Endodermal cell (in vitro differentiated cells): ENCODE data around the gene CIB4. TPM values are rescaled to one million over a fixed set of nuclear protein-coding genes. Genes with fewer than 3 reads are reported as not detected.

Experiments used
- DNase-seq: peaks from one replicate; pipeline ENCODE4 v3.0.0-alpha.2; 2017
- H3K27ac ChIP-seq: 2 replicates; pipeline ENCODE4 v1.5.1; 2013; ENCODE audit warnings: mild to moderate bottlenecking, low read depth, low read length, moderate library complexity
- H3K27me3 ChIP-seq: 2 replicates; pipeline ENCODE4 v1.6.1; 2013; ENCODE audit warnings: mild to moderate bottlenecking, low read length, moderate library complexity; ENCODE audit not compliant: insufficient read depth, control insufficient read depth, poor library complexity, severe bottlenecking
- H3K36me3 ChIP-seq: 2 replicates; pipeline ENCODE4 v1.7.0; 2013; ENCODE audit warnings: mild to moderate bottlenecking, low read length, moderate library complexity; ENCODE audit not compliant: control insufficient read depth, insufficient read depth
- H3K4me1 ChIP-seq: one replicate; pipeline ENCODE4 v1.7.0; 2013; ENCODE audit warnings: low read length; ENCODE audit not compliant: control insufficient read depth, insufficient read depth
- H3K4me3 ChIP-seq: 2 replicates; pipeline ENCODE4 v1.5.1; 2013; ENCODE audit warnings: mild to moderate bottlenecking, low read length, moderate library complexity
- H3K9ac ChIP-seq: 2 replicates; pipeline ENCODE4 v1.6.1; 2013; ENCODE audit warnings: mild to moderate bottlenecking, low read length, moderate library complexity; ENCODE audit not compliant: poor library complexity, severe bottlenecking; ENCODE audit errors: extremely low read depth
- H3K9me3 ChIP-seq: 2 replicates; pipeline ENCODE4 v1.6.1; 2013; ENCODE audit warnings: mild to moderate bottlenecking, low read length, moderate library complexity; ENCODE audit not compliant: control insufficient read depth
- H3K27ac Mint-ChIP-seq: 2 replicates; pipeline ENCODE4 v1.8.0; 2020; ENCODE audit warnings: mixed read lengths
- H3K27me3 Mint-ChIP-seq: 2 replicates; pipeline ENCODE4 v1.8.0; 2021; ENCODE audit warnings: mild to moderate bottlenecking, mixed read lengths; ENCODE audit not compliant: insufficient read depth
- H3K36me3 Mint-ChIP-seq: 2 replicates; pipeline ENCODE4 v1.8.0; 2020; ENCODE audit warnings: low read depth, mixed read lengths
- H3K4me1 Mint-ChIP-seq: 2 replicates; pipeline ENCODE4 v1.8.0; 2020; ENCODE audit warnings: mixed read lengths
- H3K4me3 Mint-ChIP-seq: 2 replicates; pipeline ENCODE4 v1.8.0; 2020; ENCODE audit warnings: mild to moderate bottlenecking, moderate library complexity, mixed read lengths
- H3K9me3 Mint-ChIP-seq: 2 replicates; pipeline ENCODE4 v1.8.0; 2020; ENCODE audit warnings: mild to moderate bottlenecking, mixed read lengths
- WGBS, 2 experiments: methylation state at CpG; one replicate each; pipeline versions ENCODE4 v1.1.5 to v1.1.7; 2013; ENCODE audit warnings: missing lambda C conversion rate in 2 of 2, mixed read lengths in 1 of 2; ENCODE audit not compliant: insufficient coverage in 1 of 2, insufficient read length in 1 of 2; 5-methylcytosine and 5-hydroxymethylcytosine counted together
- total RNA-seq, 2 donors: library from RNA; stranded (reverse); fragmentation: NEBNext Ultra II Directional in 1 of 2; extraction: Animal tissue kit (Norgen Biotek cat#: 25700) in 1 of 2; gene quantifications; 2 replicates in 1 of 2; 3 replicates in 1 of 2; pipeline ENCODE4 v1.2.1, GENCODE V29; 2021
- TF ChIP-seq, protein P1 (sequence below): fragments of 200-600 bp; sonication (generic); conservative IDR thresholded peaks from 2 replicates; pipeline ENCODE4 v1.5.0; 2021; ENCODE audit warnings: antibody characterized with exemption, mild to moderate bottlenecking

The CIB4 gene
- total RNA-seq, 2 donors from 2014 or later = not detected

DNA sequence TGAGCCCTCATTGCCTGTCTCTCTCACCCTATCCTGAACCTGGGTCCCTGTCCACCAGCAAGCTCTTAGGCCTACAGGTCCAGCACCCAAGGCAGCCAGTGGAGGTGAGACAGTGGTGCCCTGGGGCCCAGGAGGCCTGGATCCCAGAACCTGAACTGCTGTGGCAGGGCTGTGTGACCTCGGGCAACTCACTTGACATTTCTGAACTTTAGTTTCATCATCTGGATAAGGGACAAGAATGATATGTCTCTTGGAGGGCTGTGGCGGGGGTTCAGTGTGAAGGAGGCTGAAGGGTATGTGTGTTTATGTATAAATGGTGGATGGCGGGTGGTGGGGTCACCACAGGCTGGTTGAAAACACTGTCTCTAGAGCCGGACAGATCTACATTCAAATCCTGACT is 10.9 kb downstream of the CIB4 start:
- H3K27me3 Mint-ChIP-seq = no peaks in the 10 kb centered on the region
- peak overlapping the region; percentile 69 for H3K27ac Mint-ChIP-seq
- Histone ChIP-seq H3K9me3 (no peaks in the 10 kb centered on the region), H3K27ac (no peak overlapping the region), H3K27me3 (no peaks in the 10 kb centered on the region), H3K9ac (no peak overlapping the region), H3K4me1 (no peaks in the 10 kb centered on the region), H3K36me3 (no peaks in the 10 kb centered on the region), H3K4me3 (no peak overlapping the region)
- no peaks in the 10 kb centered on the region for H3K9me3 Mint-ChIP-seq
- TF ChIP-seq, protein P1, sequence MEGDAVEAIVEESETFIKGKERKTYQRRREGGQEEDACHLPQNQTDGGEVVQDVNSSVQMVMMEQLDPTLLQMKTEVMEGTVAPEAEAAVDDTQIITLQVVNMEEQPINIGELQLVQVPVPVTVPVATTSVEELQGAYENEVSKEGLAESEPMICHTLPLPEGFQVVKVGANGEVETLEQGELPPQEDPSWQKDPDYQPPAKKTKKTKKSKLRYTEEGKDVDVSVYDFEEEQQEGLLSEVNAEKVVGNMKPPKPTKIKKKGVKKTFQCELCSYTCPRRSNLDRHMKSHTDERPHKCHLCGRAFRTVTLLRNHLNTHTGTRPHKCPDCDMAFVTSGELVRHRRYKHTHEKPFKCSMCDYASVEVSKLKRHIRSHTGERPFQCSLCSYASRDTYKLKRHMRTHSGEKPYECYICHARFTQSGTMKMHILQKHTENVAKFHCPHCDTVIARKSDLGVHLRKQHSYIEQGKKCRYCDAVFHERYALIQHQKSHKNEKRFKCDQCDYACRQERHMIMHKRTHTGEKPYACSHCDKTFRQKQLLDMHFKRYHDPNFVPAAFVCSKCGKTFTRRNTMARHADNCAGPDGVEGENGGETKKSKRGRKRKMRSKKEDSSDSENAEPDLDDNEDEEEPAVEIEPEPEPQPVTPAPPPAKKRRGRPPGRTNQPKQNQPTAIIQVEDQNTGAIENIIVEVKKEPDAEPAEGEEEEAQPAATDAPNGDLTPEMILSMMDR = no peak
- no peaks in the 10 kb centered on the region for H3K36me3 Mint-ChIP-seq
- DNase-seq = no peak
- no peak overlapping the region for H3K4me3 Mint-ChIP-seq
- H3K4me1 Mint-ChIP-seq = peaks cover 5% of the 10 kb centered on the region
- 97 to 100% methylated on average over 1 to 4 of the region's 4 CpGs for WGBS, 2 experiments

DNA sequence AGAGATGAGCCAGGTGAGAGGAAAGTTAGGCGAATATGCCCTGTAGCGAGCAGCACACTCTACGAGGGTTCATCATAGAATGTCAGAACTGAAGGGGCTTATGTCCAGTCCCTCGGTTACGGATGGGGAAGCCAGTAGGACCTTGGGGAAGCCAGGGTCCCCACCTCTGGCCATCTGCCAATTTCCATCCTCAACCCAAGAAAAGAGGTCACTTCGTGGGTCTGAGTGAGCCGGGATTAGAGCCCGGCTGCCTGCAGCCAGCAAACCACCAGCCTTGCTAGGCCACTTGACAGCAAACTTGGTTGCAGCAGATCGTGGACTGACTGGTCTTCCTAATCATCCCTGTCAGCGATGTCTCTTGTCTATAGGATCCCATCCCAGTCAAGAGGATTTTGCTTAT is 11.4 kb downstream of the CIB4 start:
- no peak overlapping the region for H3K4me3 Mint-ChIP-seq
- H3K9me3 ChIP-seq = no peaks in the 10 kb centered on the region
- H3K4me1 ChIP-seq = no peaks in the 10 kb centered on the region
- TF ChIP-seq, protein P1 = no peak
- no peaks in the 10 kb centered on the region for H3K9me3 Mint-ChIP-seq
- no peak overlapping the region for H3K9ac ChIP-seq
- H3K27me3 Mint-ChIP-seq = no peaks in the 10 kb centered on the region
- no peak overlapping the region for H3K27ac Mint-ChIP-seq
- H3K4me1 Mint-ChIP-seq = peaks cover 5% of the 10 kb centered on the region
- no peaks in the 10 kb centered on the region for H3K36me3 ChIP-seq
- no peaks in the 10 kb centered on the region for H3K27me3 ChIP-seq
- H3K4me3 ChIP-seq = no peak overlapping the region
- DNase-seq = no peak
- H3K27ac ChIP-seq = no peak overlapping the region
- 91 to 99% methylated on average over 10 of the region's 10 CpGs for WGBS, 2 experiments
- no peaks in the 10 kb centered on the region for H3K36me3 Mint-ChIP-seq

DNA sequence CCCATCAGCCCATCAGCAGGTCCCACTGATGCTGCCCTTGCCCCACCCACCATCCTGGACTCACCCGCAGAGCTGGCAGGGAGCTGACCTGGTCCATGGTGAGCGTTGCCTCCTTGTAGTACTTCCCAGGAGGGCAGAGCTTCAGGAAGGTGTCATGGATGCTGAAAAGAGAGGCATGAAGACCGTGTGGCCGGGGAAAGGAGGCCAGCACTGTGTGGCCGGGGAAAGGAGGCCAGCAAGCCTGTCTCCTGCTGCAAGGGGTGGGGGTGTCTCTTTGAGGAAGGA is 11.9 kb downstream of the CIB4 start:
- H3K36me3 ChIP-seq = no peaks in the 10 kb centered on the region
- H3K27me3 Mint-ChIP-seq = no peaks in the 10 kb centered on the region
- H3K9ac ChIP-seq = no peak overlapping the region
- 90 to 95% methylated on average over 4 to 5 of the region's 5 CpGs for WGBS, 2 experiments
- no peaks in the 10 kb centered on the region for H3K9me3 ChIP-seq
- no peaks in the 10 kb centered on the region for H3K27me3 ChIP-seq
- no peak overlapping the region for H3K27ac ChIP-seq
- H3K4me3 ChIP-seq = no peak overlapping the region
- H3K36me3 Mint-ChIP-seq = no peaks in the 10 kb centered on the region
- no peaks in the 10 kb centered on the region for H3K9me3 Mint-ChIP-seq
- H3K27ac Mint-ChIP-seq = no peak overlapping the region
- DNase-seq = no peak
- peaks cover 5% of the 10 kb centered on the region for H3K4me1 Mint-ChIP-seq
- H3K4me1 ChIP-seq = no peaks in the 10 kb centered on the region
- no peak overlapping the region for H3K4me3 Mint-ChIP-seq
- TF ChIP-seq, protein P1 = no peak
